Skeletal muscle satellite cell (primary cell): ENCODE measurements around the gene RABAC1.
"Not testable (repeated sequence)": the region's sequence is repeated elsewhere in the genome, so short reads cannot be mapped to it uniquely, and the experiment has no call there.

Experiments
- H3K27me3 ChIP-seq: 2 replicates; pipeline ENCODE4 v1.7.0; 2013; ENCODE audit warnings: low read length; ENCODE audit not compliant: control insufficient read depth, insufficient read depth
- H3K36me3 ChIP-seq: 2 replicates; pipeline ENCODE4 v1.7.0; 2013; ENCODE audit warnings: mild to moderate bottlenecking, control low read depth, low read length; ENCODE audit not compliant: insufficient read depth
- H3K4me1 ChIP-seq: 2 replicates; pipeline ENCODE4 v1.7.0; 2013; ENCODE audit warnings: low read length; ENCODE audit not compliant: control insufficient read depth, insufficient read depth
- H3K4me2 ChIP-seq: 2 replicates; pipeline ENCODE4 v1.7.0; 2013; ENCODE audit warnings: mild to moderate bottlenecking, low read length
- H3K4me3 ChIP-seq: 2 replicates; pipeline ENCODE4 v1.7.0; 2013; ENCODE audit warnings: low read length
- H3K9ac ChIP-seq: 2 replicates; pipeline ENCODE4 v1.7.0; 2013; ENCODE audit warnings: mild to moderate bottlenecking, low read depth, low read length, moderate library complexity
- H3K9me3 ChIP-seq: replicated peaks from 2 replicates; pipeline ENCODE4 v1.7.0; 2013; ENCODE audit warnings: mild to moderate bottlenecking, control low read depth, low read length

RABAC1 gene

DNA sequence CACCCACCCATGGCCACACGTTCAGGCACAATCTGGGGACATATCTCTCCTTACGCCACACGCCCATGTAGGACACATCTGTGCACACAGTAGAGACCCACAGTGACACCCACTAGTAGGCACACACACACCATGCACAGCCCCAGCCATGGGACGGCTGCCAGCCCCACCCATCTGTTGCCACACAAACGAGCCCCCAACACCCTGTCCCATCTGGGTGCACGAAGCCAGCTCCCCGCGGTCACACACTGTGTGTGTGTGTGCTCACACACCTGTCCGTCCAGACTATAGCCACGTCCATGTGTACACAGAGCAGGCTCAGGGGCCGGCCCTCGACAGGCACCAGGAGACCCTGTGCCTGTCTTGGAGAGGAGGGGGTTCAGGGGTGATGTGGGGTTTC lies 41.4 kb downstream of the RABAC1 start:
- Histone ChIP-seq H3K9ac (no peak overlapping the region), H3K27me3 (peaks cover 83% of the 10 kb centered on the region), H3K36me3 (no peaks in the 10 kb centered on the region), H3K4me3 (no peak overlapping the region), H3K4me1 (no peaks in the 10 kb centered on the region), H3K9me3 (no peaks in the 10 kb centered on the region), H3K4me2 (no peak overlapping the region)

DNA sequence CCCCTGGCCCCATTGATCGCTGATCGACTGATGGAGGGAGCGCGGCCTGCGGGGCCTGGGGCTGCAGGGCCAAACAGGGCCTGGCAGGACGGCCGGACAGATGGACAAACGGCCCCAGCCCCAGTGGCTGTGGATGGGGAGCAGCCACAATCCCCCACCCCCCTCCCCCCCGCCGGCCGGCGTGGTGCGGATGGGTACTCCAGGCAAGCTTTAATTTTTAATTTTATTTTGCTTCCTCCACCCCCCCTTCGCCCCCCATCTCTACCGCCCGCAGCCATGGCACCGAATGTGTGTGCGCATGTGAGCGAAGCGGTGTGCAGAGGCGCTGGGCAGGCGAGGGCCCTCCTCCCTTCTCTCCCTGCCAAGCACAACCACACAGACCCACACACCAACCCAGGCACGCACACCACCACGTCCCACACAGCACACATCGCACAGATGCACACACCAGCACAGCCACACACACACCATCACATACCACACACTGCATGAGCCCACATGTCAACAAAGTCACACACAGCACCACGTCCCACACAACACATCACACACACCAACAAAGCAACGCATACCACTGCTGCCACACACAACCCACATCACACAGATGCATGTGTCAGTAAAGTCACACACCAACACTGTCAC lies 43.2 kb downstream of the RABAC1 start:
- Histone ChIP-seq H3K4me1 (no peaks in the 10 kb centered on the region), H3K36me3 (no peaks in the 10 kb centered on the region), H3K4me3 (no peak overlapping the region), H3K9ac (no peak overlapping the region), H3K27me3 (peaks cover 84% of the 10 kb centered on the region), H3K4me2 (no peak overlapping the region), H3K9me3 (no peaks in the 10 kb centered on the region)

DNA sequence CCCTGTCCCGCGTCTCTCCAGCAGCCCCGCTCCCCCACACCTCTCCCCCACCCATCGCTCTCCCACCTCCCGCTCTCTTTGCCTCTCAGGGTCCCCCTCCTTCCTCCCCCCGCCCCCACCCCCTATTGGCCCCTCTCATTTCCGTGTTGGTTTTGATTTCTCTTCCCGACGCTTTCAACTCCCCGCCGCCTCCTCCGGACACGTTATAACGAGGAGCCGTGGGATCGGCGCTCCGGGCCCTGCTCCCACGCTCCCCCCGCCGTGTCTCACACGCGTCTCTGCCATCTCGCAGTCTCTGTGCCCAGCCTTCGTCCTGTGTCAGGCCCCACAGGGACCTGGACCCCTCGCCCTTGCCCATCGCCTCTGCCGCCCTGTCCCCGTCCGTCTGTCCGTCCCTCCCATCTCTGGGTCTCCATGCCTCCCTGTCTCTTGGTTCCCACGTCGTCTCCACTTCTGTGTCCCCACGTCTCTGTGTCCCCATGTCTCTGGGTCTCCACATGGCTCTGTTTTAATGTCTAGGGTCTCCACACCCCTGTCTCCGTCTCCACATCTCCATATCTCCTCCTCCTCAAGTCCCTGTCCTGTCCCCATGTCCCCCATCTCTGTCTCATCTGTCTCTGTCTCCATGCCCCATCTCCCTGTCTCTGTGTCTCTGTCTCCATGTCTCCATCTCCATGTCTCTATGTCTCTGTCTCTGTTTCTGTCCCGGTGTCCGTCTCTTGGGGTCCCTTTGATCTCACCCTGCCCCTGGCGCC lies 43.9 kb downstream of the RABAC1 start:
- no peaks in the 10 kb centered on the region for H3K4me1 ChIP-seq
- H3K4me2 ChIP-seq, result peak overlapping the region; percentile 56
- no peak overlapping the region for H3K4me3 ChIP-seq
- H3K9ac ChIP-seq, result no peak overlapping the region
- H3K36me3 ChIP-seq, result no peaks in the 10 kb centered on the region
- no peaks in the 10 kb centered on the region for H3K9me3 ChIP-seq
- H3K27me3 ChIP-seq, result peaks cover 81% of the 10 kb centered on the region

DNA sequence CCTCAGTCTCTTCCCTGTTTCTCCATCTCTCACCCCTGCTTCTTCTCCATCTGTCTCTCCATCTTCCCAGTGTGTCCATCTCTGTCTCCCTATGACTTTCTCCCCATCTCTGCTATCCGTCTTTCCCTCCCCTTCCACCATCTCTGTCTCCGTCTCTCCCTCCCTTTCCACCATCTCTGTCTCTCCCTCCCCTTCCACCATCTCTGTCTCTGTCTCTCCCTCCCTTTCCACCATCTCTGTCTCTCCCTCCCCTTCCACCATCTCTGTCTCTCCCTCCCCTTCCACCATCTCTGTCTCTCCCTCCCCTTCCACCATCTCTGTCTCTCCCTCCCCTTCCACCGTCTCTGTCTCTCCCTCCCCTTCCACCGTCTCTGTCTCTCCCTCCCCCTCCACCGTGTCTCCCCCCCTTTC lies 44.7 kb downstream of the RABAC1 start:
- H3K4me2 ChIP-seq, H3K4me3 ChIP-seq, H3K4me1 ChIP-seq, H3K9me3 ChIP-seq, H3K36me3 ChIP-seq, H3K9ac ChIP-seq: not testable (repeated sequence)
- H3K27me3 ChIP-seq, result peaks cover 75% of the 10 kb centered on the region

DNA sequence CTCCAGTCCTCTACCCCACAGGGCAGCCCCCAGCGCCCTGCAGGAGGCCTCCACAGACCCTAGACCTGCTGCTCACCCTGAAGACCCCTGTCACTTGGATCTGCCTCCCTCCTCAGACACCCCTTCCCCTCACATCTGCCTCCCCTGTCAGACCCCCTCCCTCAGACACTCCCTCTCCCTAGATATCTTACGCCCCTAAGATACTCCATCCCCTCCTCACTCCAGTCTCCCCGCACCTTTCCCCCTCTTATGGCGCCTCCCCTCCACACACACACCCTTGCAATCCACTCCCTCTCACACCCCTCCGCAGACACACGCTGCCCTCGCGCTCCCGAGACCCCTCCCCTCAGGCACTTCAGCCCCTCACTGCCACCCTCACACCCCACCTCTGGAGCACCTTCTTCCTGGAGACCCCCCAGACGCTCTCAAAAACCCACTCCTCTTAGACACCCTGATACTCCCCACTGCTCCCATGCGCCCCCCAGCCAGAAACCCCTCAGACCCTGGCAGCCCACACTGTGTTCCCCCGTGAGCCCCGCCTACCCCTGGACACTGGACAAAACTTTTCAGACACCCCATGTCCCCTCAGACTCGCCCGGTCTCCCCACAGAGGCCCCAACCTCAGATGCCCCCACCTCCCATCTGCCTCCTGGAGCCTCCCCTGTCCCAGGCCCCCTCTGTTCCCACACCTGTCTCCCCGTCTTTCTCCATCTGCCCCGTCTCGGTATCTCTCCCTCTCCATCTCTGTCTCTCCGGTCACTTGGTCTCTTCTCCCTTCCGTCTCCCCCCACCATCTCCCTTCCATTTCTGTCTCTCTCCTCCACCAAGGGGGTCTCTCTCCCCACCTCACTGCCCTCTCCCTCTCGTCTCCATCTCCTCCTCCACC lies 45.3 kb downstream of the RABAC1 start:
- no peaks in the 10 kb centered on the region for H3K36me3 ChIP-seq
- H3K4me3 ChIP-seq, result no peak overlapping the region
- no peaks in the 10 kb centered on the region for H3K9me3 ChIP-seq
- no peak overlapping the region for H3K9ac ChIP-seq
- H3K27me3 ChIP-seq, result peaks cover 72% of the 10 kb centered on the region
- no peaks in the 10 kb centered on the region for H3K4me1 ChIP-seq
- H3K4me2 ChIP-seq, result no peak overlapping the region

GRCh38 chr19:41912899-41913537 lies 46.1 kb downstream of the RABAC1 start:
- no peak overlapping the region for H3K4me3 ChIP-seq
- H3K27me3 ChIP-seq, result peaks cover 65% of the 10 kb centered on the region
- H3K4me1 ChIP-seq, result no peaks in the 10 kb centered on the region
- no peaks in the 10 kb centered on the region for H3K9me3 ChIP-seq
- H3K4me2 ChIP-seq, result no peak overlapping the region
- H3K36me3 ChIP-seq, result no peaks in the 10 kb centered on the region
- H3K9ac ChIP-seq, result no peak overlapping the region

- Histone ChIP-seq H3K9me3 (no peaks in the 10 kb centered on the region), H3K9ac (no peak overlapping the region), H3K4me3 (no peak overlapping the region), H3K27me3 (peaks cover 57% of the 10 kb centered on the region), H3K4me2 (no peak overlapping the region), H3K36me3 (peaks cover 4% of the 10 kb centered on the region), H3K4me1 (no peaks in the 10 kb centered on the region)
Measured at GRCh38 chr19:41911889-41912731, 47.0 kb downstream of the RABAC1 start.

GRCh38 chr19:41910992-41911888 lies 47.9 kb downstream of the RABAC1 start:
- Histone ChIP-seq H3K9me3 (no peaks in the 10 kb centered on the region), H3K9ac (no peak overlapping the region), H3K36me3 (peaks cover 13% of the 10 kb centered on the region), H3K4me1 (no peaks in the 10 kb centered on the region), H3K4me2 (no peak overlapping the region), H3K4me3 (no peak overlapping the region), H3K27me3 (peaks cover 48% of the 10 kb centered on the region)

DNA sequence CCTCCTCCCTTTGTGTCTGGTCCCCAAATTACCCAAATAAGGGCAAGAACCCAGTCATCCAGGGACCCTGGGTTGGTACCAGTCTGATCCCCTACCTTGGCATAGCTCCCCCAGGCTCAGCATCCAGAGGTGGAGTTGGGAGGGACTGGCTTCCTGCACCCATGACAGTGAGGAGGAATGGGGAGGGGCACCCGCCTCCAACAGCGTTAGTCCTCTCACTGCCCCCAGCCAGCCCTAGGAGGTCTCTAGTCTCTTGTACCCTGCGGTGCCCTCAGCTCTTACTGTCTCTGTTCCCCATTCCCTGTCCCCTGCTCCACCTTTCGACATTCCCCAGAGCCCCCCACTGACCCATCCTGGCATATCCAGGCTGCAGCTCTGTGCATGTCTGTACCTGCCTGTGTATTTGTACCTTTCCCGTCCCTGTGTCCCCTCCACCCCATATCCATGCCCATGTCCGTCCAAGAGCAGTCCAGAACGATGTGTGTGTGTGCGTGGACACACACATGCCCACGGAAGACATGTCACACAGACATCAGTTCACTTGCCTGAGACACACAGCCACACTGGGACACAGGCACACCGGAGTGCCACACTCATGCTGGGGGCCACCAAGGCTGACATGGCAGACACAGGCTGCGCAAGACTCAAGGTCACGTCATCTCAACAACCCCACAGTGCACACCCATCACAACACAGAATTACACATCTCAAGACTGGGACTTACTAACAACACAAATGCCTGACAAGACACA lies 48.7 kb downstream of the RABAC1 start:
- H3K4me2 ChIP-seq, result no peak overlapping the region
- H3K36me3 ChIP-seq, result peaks cover 21% of the 10 kb centered on the region
- H3K4me1 ChIP-seq, result no peaks in the 10 kb centered on the region
- no peak overlapping the region for H3K9ac ChIP-seq
- peaks cover 41% of the 10 kb centered on the region for H3K27me3 ChIP-seq
- no peak overlapping the region for H3K4me3 ChIP-seq
- H3K9me3 ChIP-seq, result no peaks in the 10 kb centered on the region
